ENCODE measurements around the gene GMFB. TPM values are rescaled to one million over a fixed set of nuclear protein-coding genes. Genes with fewer than 3 reads are reported as not detected.

The GMFB gene
- total and polyA plus RNA-seq, 2 experiments from 2014 or later: 56.5 to 88.3 TPM

DNA sequence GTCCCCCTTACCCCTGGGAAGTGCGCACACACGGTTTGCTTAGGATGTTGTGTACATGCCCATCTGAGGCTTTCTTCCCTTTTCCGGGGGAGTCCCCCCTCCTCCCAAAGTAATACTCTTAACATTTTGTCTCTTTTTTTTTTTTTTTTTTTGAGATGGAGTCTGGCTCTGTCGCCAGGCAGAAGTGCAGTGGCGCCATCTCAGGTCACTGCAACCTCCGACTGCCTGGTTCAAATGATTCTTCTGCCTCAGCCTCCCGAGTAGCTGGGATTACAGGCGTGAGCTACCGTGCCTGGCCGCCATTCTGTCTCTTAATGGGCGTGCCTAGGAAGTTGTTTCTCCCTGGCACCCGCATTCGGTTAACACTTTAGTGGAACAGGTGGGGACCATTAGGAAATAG, 4.5 kb upstream of the GMFB start:
- Histone ChIP-seq H4K20me1 (replicated peaks; ENCODE audit: insufficient read depth) (no peaks in the 10 kb centered on the region), H3F3A (replicated peaks; ENCODE audit: low read depth) (0 out of 2 replicates have a peak, but pooled peaks cover 5% of the 10 kb centered on the region), H3K36me3 (ENCODE audit: insufficient read depth) (no peaks in the 10 kb centered on the region), H3K27me3 (ENCODE audit: insufficient read depth) (no peaks in the 10 kb centered on the region), H3K79me2 (replicated peaks; ENCODE audit: insufficient read depth) (0 out of 2 replicates have a peak, but pooled peaks cover under 1% of the 10 kb centered on the region), H3K9me2 (ENCODE audit: insufficient read depth) (no peaks in the 10 kb centered on the region), H3K27ac (ENCODE audit: low read depth) (0 out of 2 replicates have a peak overlapping the region, but pooled peaks have one; percentile 26), H3K4me1 (ENCODE audit: insufficient read depth) (peaks cover 16% of the 10 kb centered on the region), H3K4me3 (no peak overlapping the region), H2AFZ (peak overlapping the region; percentile 93), H3K4me2 (peak overlapping the region; percentile 44; the same call in 1 of the 2 replicates)
- Mint-ChIP-seq H3K4me3 (no peak overlapping the region), H3K27ac (no peak overlapping the region), H3K4me1 (peaks cover 24% of the 10 kb centered on the region), H3K27me3 (ENCODE audit: insufficient read depth, low read depth, poor library complexity) (peaks cover 10% of the 10 kb centered on the region), H3K36me3 (ENCODE audit: low read depth) (no peaks in the 10 kb centered on the region), H3K9me3 (no peaks in the 10 kb centered on the region)
- TF ChIP-seq JUNB (IDR thresholded peaks at IDR 0.05; ENCODE audit: unreplicated experiment) (no peak), EZH2 (IDR thresholded peaks at IDR 0.05; ENCODE audit: low read depth, unreplicated experiment) (no peak), EZH2phosphoT487 (IDR thresholded peaks at IDR 0.05; ENCODE audit: unreplicated experiment) (no peak), ZNF114 (CRISPR knock-in tag; IDR thresholded peaks at IDR 0.05) (no peak), ZNF331 (CRISPR knock-in tag; IDR thresholded peaks at IDR 0.05; ENCODE audit: low read depth) (no peak), CREB1 (CRISPR knock-in tag; IDR thresholded peaks at IDR 0.05; ENCODE audit: low read depth) (no peak)
- TF ChIP-seq, protein P1, sequence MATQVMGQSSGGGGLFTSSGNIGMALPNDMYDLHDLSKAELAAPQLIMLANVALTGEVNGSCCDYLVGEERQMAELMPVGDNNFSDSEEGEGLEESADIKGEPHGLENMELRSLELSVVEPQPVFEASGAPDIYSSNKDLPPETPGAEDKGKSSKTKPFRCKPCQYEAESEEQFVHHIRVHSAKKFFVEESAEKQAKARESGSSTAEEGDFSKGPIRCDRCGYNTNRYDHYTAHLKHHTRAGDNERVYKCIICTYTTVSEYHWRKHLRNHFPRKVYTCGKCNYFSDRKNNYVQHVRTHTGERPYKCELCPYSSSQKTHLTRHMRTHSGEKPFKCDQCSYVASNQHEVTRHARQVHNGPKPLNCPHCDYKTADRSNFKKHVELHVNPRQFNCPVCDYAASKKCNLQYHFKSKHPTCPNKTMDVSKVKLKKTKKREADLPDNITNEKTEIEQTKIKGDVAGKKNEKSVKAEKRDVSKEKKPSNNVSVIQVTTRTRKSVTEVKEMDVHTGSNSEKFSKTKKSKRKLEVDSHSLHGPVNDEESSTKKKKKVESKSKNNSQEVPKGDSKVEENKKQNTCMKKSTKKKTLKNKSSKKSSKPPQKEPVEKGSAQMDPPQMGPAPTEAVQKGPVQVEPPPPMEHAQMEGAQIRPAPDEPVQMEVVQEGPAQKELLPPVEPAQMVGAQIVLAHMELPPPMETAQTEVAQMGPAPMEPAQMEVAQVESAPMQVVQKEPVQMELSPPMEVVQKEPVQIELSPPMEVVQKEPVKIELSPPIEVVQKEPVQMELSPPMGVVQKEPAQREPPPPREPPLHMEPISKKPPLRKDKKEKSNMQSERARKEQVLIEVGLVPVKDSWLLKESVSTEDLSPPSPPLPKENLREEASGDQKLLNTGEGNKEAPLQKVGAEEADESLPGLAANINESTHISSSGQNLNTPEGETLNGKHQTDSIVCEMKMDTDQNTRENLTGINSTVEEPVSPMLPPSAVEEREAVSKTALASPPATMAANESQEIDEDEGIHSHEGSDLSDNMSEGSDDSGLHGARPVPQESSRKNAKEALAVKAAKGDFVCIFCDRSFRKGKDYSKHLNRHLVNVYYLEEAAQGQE (IDR thresholded peaks at IDR 0.05; ENCODE audit: unreplicated experiment): no peak
- TF ChIP-seq, protein P2, sequence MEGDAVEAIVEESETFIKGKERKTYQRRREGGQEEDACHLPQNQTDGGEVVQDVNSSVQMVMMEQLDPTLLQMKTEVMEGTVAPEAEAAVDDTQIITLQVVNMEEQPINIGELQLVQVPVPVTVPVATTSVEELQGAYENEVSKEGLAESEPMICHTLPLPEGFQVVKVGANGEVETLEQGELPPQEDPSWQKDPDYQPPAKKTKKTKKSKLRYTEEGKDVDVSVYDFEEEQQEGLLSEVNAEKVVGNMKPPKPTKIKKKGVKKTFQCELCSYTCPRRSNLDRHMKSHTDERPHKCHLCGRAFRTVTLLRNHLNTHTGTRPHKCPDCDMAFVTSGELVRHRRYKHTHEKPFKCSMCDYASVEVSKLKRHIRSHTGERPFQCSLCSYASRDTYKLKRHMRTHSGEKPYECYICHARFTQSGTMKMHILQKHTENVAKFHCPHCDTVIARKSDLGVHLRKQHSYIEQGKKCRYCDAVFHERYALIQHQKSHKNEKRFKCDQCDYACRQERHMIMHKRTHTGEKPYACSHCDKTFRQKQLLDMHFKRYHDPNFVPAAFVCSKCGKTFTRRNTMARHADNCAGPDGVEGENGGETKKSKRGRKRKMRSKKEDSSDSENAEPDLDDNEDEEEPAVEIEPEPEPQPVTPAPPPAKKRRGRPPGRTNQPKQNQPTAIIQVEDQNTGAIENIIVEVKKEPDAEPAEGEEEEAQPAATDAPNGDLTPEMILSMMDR (conservative IDR thresholded peaks at IDR 0.05; ENCODE audit: low read depth in 2 of 2): peak; percentile 40 to 41
- DNase-seq (ENCODE audit: low spot score): peak; percentile 68
- peak; percentile 12; the same call in 1 of the 3 replicates for ATAC-seq

DNA sequence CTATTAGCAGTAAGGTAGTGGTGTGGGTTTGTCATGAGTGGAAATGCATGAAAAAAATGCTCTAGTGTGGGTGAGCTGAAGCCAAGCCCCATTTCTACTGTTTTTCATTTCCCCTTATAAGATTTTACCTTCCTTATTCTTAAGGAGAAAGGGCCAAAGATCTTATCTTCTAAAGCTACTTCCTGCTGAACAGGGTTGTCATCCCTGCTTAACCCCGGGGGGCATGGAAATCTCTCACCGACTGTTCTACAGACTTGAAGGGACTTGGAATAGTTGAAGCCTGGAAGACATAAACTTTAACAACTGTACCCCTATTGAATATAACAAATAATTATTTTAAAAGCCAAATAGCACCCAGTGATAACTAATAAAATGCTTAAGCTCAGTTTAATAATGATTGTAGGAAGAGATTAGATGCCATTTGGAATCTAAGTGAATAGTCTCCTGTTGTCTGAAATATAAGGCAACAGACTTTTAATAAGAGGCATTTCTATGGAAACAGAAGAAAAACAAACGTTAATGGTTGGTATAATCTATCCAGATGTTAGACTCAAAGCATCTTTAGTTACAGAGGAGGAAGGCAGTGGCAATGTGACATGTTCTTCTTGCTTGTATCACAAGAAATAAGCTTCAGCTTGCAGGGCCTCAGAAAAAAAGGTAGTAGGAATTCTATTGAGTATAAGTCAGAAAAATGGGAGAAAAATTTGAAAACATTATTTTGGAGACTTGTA, 1.8 kb upstream of the GMFB start:
- Mint-ChIP-seq H3K4me3 (no peak overlapping the region; the same call in 2 of the 3 replicates), H3K27me3 (ENCODE audit: insufficient read depth, low read depth, poor library complexity) (peaks cover 17% of the 10 kb centered on the region)

More for the DNA sequence above, 1.8 kb upstream of the GMFB start:
- Mint-ChIP-seq H3K9me3 (no peaks in the 10 kb centered on the region; the same call in 2 of the 3 replicates), H3K36me3 (ENCODE audit: low read depth) (peaks cover 8% of the 10 kb centered on the region; the same call in 2 of the 3 replicates), H3K4me1 (peaks cover 38% of the 10 kb centered on the region), H3K27ac (no peak overlapping the region)
- no peaks in the 10 kb centered on the region for H3K9me2 ChIP-seq (ENCODE audit: insufficient read depth)
- no peaks in the 10 kb centered on the region for H3K36me3 ChIP-seq (ENCODE audit: insufficient read depth)
- TF ChIP-seq JUNB (IDR thresholded peaks at IDR 0.05; ENCODE audit: unreplicated experiment) (no peak), ZNF114 (CRISPR knock-in tag; IDR thresholded peaks at IDR 0.05) (no peak), EZH2 (IDR thresholded peaks at IDR 0.05; ENCODE audit: low read depth, unreplicated experiment) (no peak), ZNF331 (CRISPR knock-in tag; IDR thresholded peaks at IDR 0.05; ENCODE audit: low read depth) (no peak), EZH2phosphoT487 (IDR thresholded peaks at IDR 0.05; ENCODE audit: unreplicated experiment) (no peak), STAT1 (IDR thresholded peaks at IDR 0.05; ENCODE audit: unreplicated experiment) (no peak)
- TF ChIP-seq, protein P3, sequence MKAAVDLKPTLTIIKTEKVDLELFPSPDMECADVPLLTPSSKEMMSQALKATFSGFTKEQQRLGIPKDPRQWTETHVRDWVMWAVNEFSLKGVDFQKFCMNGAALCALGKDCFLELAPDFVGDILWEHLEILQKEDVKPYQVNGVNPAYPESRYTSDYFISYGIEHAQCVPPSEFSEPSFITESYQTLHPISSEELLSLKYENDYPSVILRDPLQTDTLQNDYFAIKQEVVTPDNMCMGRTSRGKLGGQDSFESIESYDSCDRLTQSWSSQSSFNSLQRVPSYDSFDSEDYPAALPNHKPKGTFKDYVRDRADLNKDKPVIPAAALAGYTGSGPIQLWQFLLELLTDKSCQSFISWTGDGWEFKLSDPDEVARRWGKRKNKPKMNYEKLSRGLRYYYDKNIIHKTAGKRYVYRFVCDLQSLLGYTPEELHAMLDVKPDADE (IDR thresholded peaks at IDR 0.05): no peak
- no peaks in the 10 kb centered on the region for H3K27me3 ChIP-seq (ENCODE audit: insufficient read depth)
- ATAC-seq (no peak), DNase-seq (ENCODE audit: low spot score) (no peak)
- peaks cover 27% of the 10 kb centered on the region for H3K79me2 ChIP-seq (replicated peaks; ENCODE audit: insufficient read depth)
- H3F3A ChIP-seq (replicated peaks; ENCODE audit: low read depth): 0 out of 2 replicates have a peak, but pooled peaks cover 5% of the 10 kb centered on the region
- no peak overlapping the region for H3K4me2 ChIP-seq
- no peaks in the 10 kb centered on the region for H4K20me1 ChIP-seq (replicated peaks; ENCODE audit: insufficient read depth)
- no peak overlapping the region for H2AFZ ChIP-seq
- no peak overlapping the region for H3K27ac ChIP-seq (ENCODE audit: low read depth)
- no peak overlapping the region for H3K4me3 ChIP-seq
- peaks cover 24% of the 10 kb centered on the region for H3K4me1 ChIP-seq (ENCODE audit: insufficient read depth)

All from GM23338 (cell line).